H9 (cell line): Measurements from ENCODE around the gene EHD3. TPM values are rescaled to one million over a fixed set of nuclear protein-coding genes. Genes with fewer than 3 reads are reported as not detected.

Source experiments
- DNase-seq: peaks from one replicate; pipeline ENCODE4 v3.0.0-alpha.2; 2017
- H2AFZ ChIP-seq: one replicate; pipeline ENCODE4 v1.6.1; 2013; ENCODE audit warnings: mild to moderate bottlenecking, low read length, control low read depth, moderate library complexity
- H2AK5ac ChIP-seq: 2 replicates; pipeline ENCODE4 v1.6.1; 2013; ENCODE audit warnings: low read length, control low read depth, mixed read lengths; ENCODE audit not compliant: insufficient read length
- H2BK120ac ChIP-seq: one replicate; pipeline ENCODE4 v1.6.1; 2013; ENCODE audit warnings: low read depth, mild to moderate bottlenecking, low read length, control low read depth, inconsistent platforms; ENCODE audit not compliant: poor library complexity, severe bottlenecking
- H2BK12ac ChIP-seq: 2 replicates; pipeline ENCODE4 v1.6.1; 2013; ENCODE audit warnings: low read length, control low read depth, mixed read lengths, low read depth; ENCODE audit not compliant: insufficient read length
- H2BK15ac ChIP-seq: 2 replicates; pipeline ENCODE4 v1.6.1; 2013; ENCODE audit warnings: low read depth, low read length, control low read depth
- H2BK20ac ChIP-seq: one replicate; pipeline ENCODE4 v1.6.1; 2013; ENCODE audit warnings: low read depth, mild to moderate bottlenecking, low read length, control low read depth, inconsistent platforms; ENCODE audit not compliant: poor library complexity, severe bottlenecking
- H2BK5ac ChIP-seq: 2 replicates; pipeline ENCODE4 v1.6.1; 2013; ENCODE audit warnings: low read length, control low read depth, mixed read lengths; ENCODE audit not compliant: insufficient read length
- H3K14ac ChIP-seq: 2 replicates; pipeline ENCODE4 v1.6.1; 2013; ENCODE audit warnings: low read length, control low read depth; ENCODE audit not compliant: insufficient read depth
- H3K18ac ChIP-seq: 2 replicates; pipeline ENCODE4 v1.6.1; 2013; ENCODE audit warnings: low read depth, mild to moderate bottlenecking, mixed read lengths, low read length, control low read depth; ENCODE audit not compliant: insufficient read length
- H3K23ac ChIP-seq: 2 replicates; pipeline ENCODE4 v1.6.1; 2013; ENCODE audit warnings: low read length, control low read depth, mixed read lengths, low read depth; ENCODE audit not compliant: insufficient read length
- H3K23me2 ChIP-seq: 2 replicates; pipeline ENCODE4 v1.6.1; 2013; ENCODE audit warnings: low read depth, mild to moderate bottlenecking, mixed read lengths, low read length, control low read depth; ENCODE audit not compliant: insufficient read length, poor library complexity, severe bottlenecking
- H3K27ac ChIP-seq: 2 replicates; pipeline ENCODE4 v1.5.1; 2013; ENCODE audit warnings: low read length, control low read depth, mixed read lengths, low read depth; ENCODE audit not compliant: insufficient read length
- H3K27me3 ChIP-seq: 2 replicates; pipeline ENCODE4 v1.6.1; 2013; ENCODE audit warnings: low read length, control low read depth, inconsistent platforms; ENCODE audit not compliant: insufficient read depth
- H3K4ac ChIP-seq: 2 replicates; pipeline ENCODE4 v1.6.1; 2013; ENCODE audit warnings: low read depth, mild to moderate bottlenecking, control low read depth, inconsistent platforms, low read length, moderate library complexity
- H3K4me1 ChIP-seq: 2 replicates; pipeline ENCODE4 v1.6.1; 2013; ENCODE audit warnings: low read length, control low read depth, inconsistent platforms; ENCODE audit not compliant: insufficient read depth
- H3K4me2 ChIP-seq: 2 replicates; pipeline ENCODE4 v1.6.1; 2013; ENCODE audit warnings: low read length, control low read depth, mixed read lengths; ENCODE audit not compliant: insufficient read length, insufficient read depth
- H3K56ac ChIP-seq: 2 replicates; pipeline ENCODE4 v1.6.1; 2013; ENCODE audit warnings: low read depth, mild to moderate bottlenecking, mixed read lengths, low read length, control low read depth; ENCODE audit not compliant: insufficient read length
- H3K79me1 ChIP-seq: 2 replicates; pipeline ENCODE4 v1.6.1; 2013; ENCODE audit warnings: low read depth, mild to moderate bottlenecking, moderate library complexity, low read length, control low read depth, inconsistent platforms; ENCODE audit not compliant: insufficient read depth, poor library complexity, severe bottlenecking
- H3K79me2 ChIP-seq: 2 replicates; pipeline ENCODE4 v1.6.1; 2013; ENCODE audit warnings: low read length, control low read depth, inconsistent platforms; ENCODE audit not compliant: insufficient read depth
- H3K9ac ChIP-seq: 2 replicates; pipeline ENCODE4 v1.6.1; 2013; ENCODE audit warnings: low read length, control low read depth, mixed read lengths; ENCODE audit not compliant: insufficient read length; ENCODE audit errors: extremely low read depth
- H3K9me3 ChIP-seq: one replicate; pipeline ENCODE4 v1.6.1; 2013; ENCODE audit warnings: low read depth, low read length, inconsistent platforms; ENCODE audit not compliant: control insufficient read depth
- H3T11ph ChIP-seq: one replicate; pipeline ENCODE4 v1.6.1; 2013; ENCODE audit warnings: mild to moderate bottlenecking, low read length, control low read depth, inconsistent platforms
- H4K20me1 ChIP-seq: one replicate; pipeline ENCODE4 v1.6.1; 2013; ENCODE audit not compliant: control insufficient read depth, insufficient read length, insufficient read depth
- H4K5ac ChIP-seq: 2 replicates; pipeline ENCODE4 v1.6.1; 2013; ENCODE audit warnings: low read depth, mild to moderate bottlenecking, mixed read lengths, low read length, control low read depth; ENCODE audit not compliant: insufficient read length
- H4K8ac ChIP-seq: replicated peaks from 2 replicates; pipeline ENCODE4 v1.6.1; 2013; ENCODE audit warnings: low read length, control low read depth, mixed read lengths, low read depth; ENCODE audit not compliant: insufficient read length
- H4K91ac ChIP-seq: 2 replicates; pipeline ENCODE4 v1.6.1; 2013; ENCODE audit warnings: low read depth, mild to moderate bottlenecking, moderate library complexity, mixed read lengths, low read length, control low read depth; ENCODE audit not compliant: insufficient read length
- H3K27ac Mint-ChIP-seq, 3 experiments: 2 replicates in 2 of 3; 3 replicates in 1 of 3; pipeline ENCODE4 v1.8.0; 2020 to 2021; ENCODE audit warnings: mixed read lengths in 3 of 3, mild to moderate bottlenecking in 1 of 3, moderate library complexity in 1 of 3
- H3K27me3 Mint-ChIP-seq: 2 replicates; pipeline ENCODE4 v1.8.0; 2021; ENCODE audit warnings: low read depth, mild to moderate bottlenecking, moderate library complexity, mixed read lengths
- H3K36me3 Mint-ChIP-seq, 3 experiments: 2 replicates in 2 of 3; 3 replicates in 1 of 3; pipeline ENCODE4 v1.8.0; 2020 to 2021; ENCODE audit warnings: low read depth in 3 of 3, mixed read lengths in 3 of 3; ENCODE audit not compliant: insufficient read depth in 1 of 3
- H3K4me1 Mint-ChIP-seq, 2 experiments: 2 replicates each; pipeline ENCODE4 v1.8.0; 2020; ENCODE audit warnings: mixed read lengths in 2 of 2
- H3K4me3 Mint-ChIP-seq, 2 experiments: 2 replicates in 1 of 2; 3 replicates in 1 of 2; pipeline ENCODE4 v1.8.0; 2020 to 2021; ENCODE audit warnings: mild to moderate bottlenecking in 2 of 2, mixed read lengths in 2 of 2, moderate library complexity in 1 of 2
- H3K9me3 Mint-ChIP-seq, 2 experiments: 2 replicates in 1 of 2; 3 replicates in 1 of 2; pipeline ENCODE4 v1.8.0; 2020; ENCODE audit warnings: mild to moderate bottlenecking in 2 of 2, mixed read lengths in 2 of 2, moderate library complexity in 1 of 2
- CTCF ChIP-seq: fragments of 200-600 bp; sonication (generic); conservative IDR thresholded peaks from 3 replicates; pipeline ENCODE4 v1.8.0; 2021; ENCODE audit warnings: antibody characterized with exemption, mild to moderate bottlenecking
- WGBS: extraction: QIAGEN DNeasy Blood & Tissue Kit; methylation state at CpG from one replicate; pipeline ENCODE4 v1.1.7; 2013; ENCODE audit warnings: missing lambda C conversion rate, low lambda C conversion rate, mixed read lengths; ENCODE audit not compliant: insufficient read length; ENCODE audit errors: extremely low coverage; 5-methylcytosine and 5-hydroxymethylcytosine counted together
- total RNA-seq: library from RNA; stranded (reverse); gene quantifications from 2 replicates; pipeline ENCODE4 v1.2.1, GENCODE V29; 2021

The EHD3 gene
- total RNA-seq, 1 experiment from 2014 or later = 8.3 TPM

- H4K5ac ChIP-seq = no peak overlapping the region
- H2AK5ac ChIP-seq = no peak overlapping the region
- H2BK12ac ChIP-seq = no peak overlapping the region
- no peak overlapping the region for H4K8ac ChIP-seq
- no peak overlapping the region for H2BK120ac ChIP-seq
- H3K4me1 ChIP-seq = no peaks in the 10 kb centered on the region
- H3K27ac ChIP-seq = no peak overlapping the region
- no peak overlapping the region for H3K27ac Mint-ChIP-seq
- no peaks in the 10 kb centered on the region; the same call in 1 of the 2 replicates for H3K27me3 Mint-ChIP-seq
- no peaks in the 10 kb centered on the region for H3K79me2 ChIP-seq
- H2AFZ ChIP-seq = no peak overlapping the region
- H3K36me3 Mint-ChIP-seq = peaks cover 0 to 31% (median 4%) of the 10 kb centered on the region in 3 experiments; a peak in 5 of 7 replicates
- H3K9me3 Mint-ChIP-seq = peaks cover 10 to 15% of the 10 kb centered on the region in 2 experiments; a peak in 4 of 5 replicates
- no peak overlapping the region for H2BK5ac ChIP-seq
- peaks cover 3% of the 10 kb centered on the region in 2 experiments; a peak in 1 of 4 replicates for H3K4me1 Mint-ChIP-seq
- H4K91ac ChIP-seq = no peak overlapping the region
- no peak overlapping the region for H3K4me3 Mint-ChIP-seq
- H3K56ac ChIP-seq = no peak overlapping the region
- WGBS = no CpG with 5 or more reads among the region's 3 CpGs
- H3K27me3 ChIP-seq = no peaks in the 10 kb centered on the region
- no peak overlapping the region for H2BK20ac ChIP-seq
- no peak overlapping the region for H3K4ac ChIP-seq
- H3K18ac ChIP-seq = no peak overlapping the region
- H3K9ac ChIP-seq = no peak overlapping the region
- no peak for DNase-seq
- no peak overlapping the region for H3K4me2 ChIP-seq
- H2BK15ac ChIP-seq = no peak overlapping the region
- no peak for TF ChIP-seq CTCF
- no peaks in the 10 kb centered on the region for H4K20me1 ChIP-seq
- no peak overlapping the region for H3K23ac ChIP-seq
- H3K9me3 ChIP-seq = no peaks in the 10 kb centered on the region
- no peak overlapping the region for H3T11ph ChIP-seq
- H3K79me1 ChIP-seq = no peaks in the 10 kb centered on the region
- no peak overlapping the region for H3K14ac ChIP-seq
- H3K23me2 ChIP-seq = no peaks in the 10 kb centered on the region
Measured at GRCh38 chr2:31312898-31313297, 78.9 kb downstream of the EHD3 start.
